Loucy (cell line): ENCODE results near the gene CCDC185.
"Not testable (repeated sequence)": the region's sequence is repeated elsewhere in the genome, so short reads cannot be mapped to it uniquely, and the experiment has no call there.

Experiments
- H2AFZ ChIP-seq: fragments of 200-600 bp; sonication (generic); 2 replicates; pipeline ENCODE4 v1.6.0; 2016; ENCODE audit warnings: antibody characterized with exemption, mild to moderate bottlenecking, low read length, moderate library complexity
- H3F3A ChIP-seq: fragments of 200-600 bp; 2 replicates; pipeline ENCODE4 v1.6.0; 2016; ENCODE audit warnings: antibody characterized with exemption, low read depth, mild to moderate bottlenecking
- H3K27me3 ChIP-seq: fragments of 200-600 bp; sonication (generic); 2 replicates; pipeline ENCODE4 v1.6.1; 2014; ENCODE audit warnings: low read length, mild to moderate bottlenecking; ENCODE audit not compliant: insufficient read depth, poor library complexity, severe bottlenecking
- H3K36me3 ChIP-seq: fragments of 200-600 bp; sonication (generic); 2 replicates; pipeline ENCODE4 v1.6.1; 2016; ENCODE audit warnings: low read length; ENCODE audit not compliant: insufficient read depth
- H3K4me1 ChIP-seq: fragments of 200-600 bp; sonication (generic); 2 replicates; pipeline ENCODE4 v1.5.1; 2014; ENCODE audit warnings: low read length, mild to moderate bottlenecking; ENCODE audit not compliant: insufficient read depth, poor library complexity, severe bottlenecking
- H3K4me2 ChIP-seq: fragments of 200-600 bp; sonication (generic); 2 replicates; pipeline ENCODE4 v1.6.0; 2014; ENCODE audit warnings: antibody characterized with exemption, low read length, low read depth, mild to moderate bottlenecking; ENCODE audit not compliant: poor library complexity, severe bottlenecking
- H3K4me3 ChIP-seq: fragments of 200-600 bp; sonication (generic); 2 replicates; pipeline ENCODE4 v1.5.1; 2014; ENCODE audit warnings: low read length, mild to moderate bottlenecking, mixed read lengths; ENCODE audit not compliant: poor library complexity, severe bottlenecking
- H3K79me2 ChIP-seq: fragments of 200-600 bp; sonication (generic); 2 replicates; pipeline ENCODE4 v1.6.1; 2014; ENCODE audit warnings: low read length; ENCODE audit not compliant: insufficient read depth
- H3K9ac ChIP-seq: fragments of 200-600 bp; sonication (generic); 2 replicates; pipeline ENCODE4 v1.6.0; 2014; ENCODE audit warnings: mild to moderate bottlenecking, low read depth, low read length, moderate library complexity; ENCODE audit not compliant: poor library complexity, severe bottlenecking
- H3K9me2 ChIP-seq: fragments of 200-600 bp; sonication (generic); replicated peaks from 2 replicates; pipeline ENCODE4 v1.6.1; 2016; ENCODE audit warnings: low read depth, low read length, mixed read lengths
- H3K9me3 ChIP-seq: fragments of 200-600 bp; sonication (generic); 2 replicates; pipeline ENCODE4 v1.6.1; 2014; ENCODE audit warnings: mild to moderate bottlenecking, antibody characterized with exemption, low read length, low read depth; ENCODE audit not compliant: insufficient read depth
- H4K20me1 ChIP-seq: fragments of 200-600 bp; sonication (generic); 2 replicates; pipeline ENCODE4 v1.6.0; 2014; ENCODE audit warnings: antibody characterized with exemption, low read length, mild to moderate bottlenecking; ENCODE audit not compliant: insufficient read depth, poor library complexity, severe bottlenecking
- CTCF ChIP-seq: fragments of 200-600 bp; sonication (generic); conservative IDR thresholded peaks from 2 replicates; pipeline ENCODE4 v1.5.1; 2014; ENCODE audit warnings: mild to moderate bottlenecking, antibody characterized with exemption, low read length
- EZH2phosphoT487 ChIP-seq: fragments of 200-600 bp; IDR thresholded peaks from 2 replicates; pipeline ENCODE4 v1.6.1; 2018; ENCODE audit warnings: antibody characterized with exemption, mild to moderate bottlenecking, moderate library complexity, borderline replicate concordance

CCDC185 gene

GRCh38 chr1:223394706-223395105 is 1.5 kb downstream of the CCDC185 start:
- Histone ChIP-seq H2AFZ (no peak overlapping the region), H3K79me2 (no peaks in the 10 kb centered on the region), H3K9me3 (no peaks in the 10 kb centered on the region), H3K9ac (no peak overlapping the region), H3K36me3 (no peaks in the 10 kb centered on the region), H3F3A (no peaks in the 10 kb centered on the region), H3K27me3 (no peaks in the 10 kb centered on the region), H3K4me2 (no peak overlapping the region), H3K4me3 (no peak overlapping the region), H4K20me1 (no peaks in the 10 kb centered on the region), H3K4me1 (no peaks in the 10 kb centered on the region), H3K9me2 (no peaks in the 10 kb centered on the region)
- TF ChIP-seq EZH2phosphoT487 (no peak), CTCF (no peak)

- H3F3A ChIP-seq, H3K9ac ChIP-seq, H4K20me1 ChIP-seq, H3K36me3 ChIP-seq, H3K4me1 ChIP-seq, H3K27me3 ChIP-seq, H3K4me3 ChIP-seq, H3K9me2 ChIP-seq, H3K4me2 ChIP-seq, H3K79me2 ChIP-seq, H3K9me3 ChIP-seq, H2AFZ ChIP-seq: not testable (repeated sequence)
Observed at GRCh38 chr1:223399393-223399792, 6.2 kb downstream of the CCDC185 start.

- Histone ChIP-seq H3F3A (no peaks in the 10 kb centered on the region), H3K4me1 (no peaks in the 10 kb centered on the region), H3K27me3 (no peaks in the 10 kb centered on the region), H2AFZ (no peak overlapping the region), H3K9ac (no peak overlapping the region), H4K20me1 (no peaks in the 10 kb centered on the region), H3K9me2 (no peaks in the 10 kb centered on the region), H3K4me3 (no peak overlapping the region), H3K79me2 (no peaks in the 10 kb centered on the region), H3K9me3 (no peaks in the 10 kb centered on the region), H3K4me2 (no peak overlapping the region), H3K36me3 (no peaks in the 10 kb centered on the region)
- TF ChIP-seq EZH2phosphoT487 (no peak), CTCF (no peak)
Observed at GRCh38 chr1:223401873-223402789, 8.9 kb downstream of the CCDC185 start.

- no peaks in the 10 kb centered on the region for H3F3A ChIP-seq
- no peaks in the 10 kb centered on the region for H3K27me3 ChIP-seq
- no peak overlapping the region for H3K4me2 ChIP-seq
- no peak overlapping the region for H3K4me3 ChIP-seq
- H2AFZ ChIP-seq: no peak overlapping the region
- no peaks in the 10 kb centered on the region for H3K4me1 ChIP-seq
- no peaks in the 10 kb centered on the region for H3K9me3 ChIP-seq
- no peaks in the 10 kb centered on the region for H3K9me2 ChIP-seq
- TF ChIP-seq EZH2phosphoT487 (no peak), CTCF (no peak)
- H3K36me3 ChIP-seq: no peaks in the 10 kb centered on the region
- no peaks in the 10 kb centered on the region for H3K79me2 ChIP-seq
- H4K20me1 ChIP-seq: no peaks in the 10 kb centered on the region
- no peak overlapping the region for H3K9ac ChIP-seq
Observed at GRCh38 chr1:223402790-223403142, 9.6 kb downstream of the CCDC185 start.
